H1 (cell line): ENCODE measurements around the gene KLHL35. TPM values are rescaled to one million over a fixed set of nuclear protein-coding genes. Genes with fewer than 3 reads are reported as not detected.

Experiments
- CTCF ChIA-PET: fragments of 300-600 bp; sonication (Branson Sonifier 250); formaldehyde crosslinking; loops from one replicate; lab custom pipeline; 2021; ENCODE audit not compliant: partially characterized antibody; lab: Charles Lee
- POLR2A ChIA-PET: fragments of 300-600 bp; sonication (Branson Sonifier 250); formaldehyde crosslinking; loops from one replicate; lab custom pipeline; 2021; ENCODE audit warnings: inconsistent platforms; ENCODE audit not compliant: partially characterized antibody; lab: Charles Lee
- DNase-seq, 2 experiments: peaks; one replicate each; pipeline versions ENCODE4 v3.0.0 to v3.0.0-alpha.2; 2010 to 2022; ENCODE audit warnings: low spot score in 2 of 2, low read depth in 1 of 2, mixed read lengths in 1 of 2
- FAIRE-seq: peaks from 2 replicates; lab custom pipeline; 2011; peaks lifted over from hg19 to GRCh38; lab: Jason Lieb, UNC
- H2AFZ ChIP-seq: 2 replicates; pipeline ENCODE4 v1.8.1; 2012; ENCODE audit warnings: low read length, inconsistent platforms
- H2AK5ac ChIP-seq: 2 replicates; pipeline ENCODE4 v1.6.1; 2013; ENCODE audit warnings: low read depth, low read length
- H2BK120ac ChIP-seq: replicated peaks from 2 replicates; pipeline ENCODE3; 2013; ENCODE audit warnings: low read depth, low read length, inconsistent platforms
- H2BK12ac ChIP-seq: 2 replicates; pipeline ENCODE4 v1.6.1; 2013; ENCODE audit warnings: low read depth, low read length
- H2BK15ac ChIP-seq: 2 replicates; pipeline ENCODE4 v1.6.1; 2013; ENCODE audit warnings: low read length
- H2BK20ac ChIP-seq: 2 replicates; pipeline ENCODE4 v1.6.1; 2013; ENCODE audit warnings: low read length
- H2BK5ac ChIP-seq: 2 replicates; pipeline ENCODE4 v1.6.1; 2013; ENCODE audit warnings: low read depth, low read length
- H3K14ac ChIP-seq: 2 replicates; pipeline ENCODE4 v1.6.1; 2013; ENCODE audit warnings: inconsistent platforms; ENCODE audit not compliant: insufficient read length
- H3K18ac ChIP-seq: 2 replicates; pipeline ENCODE4 v1.6.1; 2013; ENCODE audit warnings: low read length; ENCODE audit errors: extremely low read depth
- H3K23ac ChIP-seq: 2 replicates; pipeline ENCODE4 v1.6.1; 2013; ENCODE audit warnings: inconsistent platforms; ENCODE audit not compliant: insufficient read length
- H3K23me2 ChIP-seq: 2 replicates; pipeline ENCODE4 v1.6.1; 2013; ENCODE audit warnings: low read depth, low read length
- H3K27ac ChIP-seq: 2 replicates; pipeline ENCODE4 v1.6.1; 2011; ENCODE audit warnings: low read depth, low read length, inconsistent platforms
- H3K27me3 ChIP-seq, 4 experiments: replicated peaks in 1 of 4; 1 replicate in 1 of 4; 2 replicates in 3 of 4; pipeline versions ENCODE4 v1.6.1 to v1.8.1; 2011 to 2013; ENCODE audit warnings: low read length in 3 of 4, mild to moderate bottlenecking in 3 of 4, inconsistent platforms in 2 of 4, mixed read lengths in 2 of 4, moderate library complexity in 1 of 4; ENCODE audit not compliant: control insufficient read depth in 3 of 4, insufficient read depth in 3 of 4; ENCODE audit errors: extremely low read depth in 1 of 4
- H3K36me3 ChIP-seq, 4 experiments: 2 replicates each; pipeline versions ENCODE4 v1.6.1 to v1.8.1; 2011 to 2013; ENCODE audit warnings: mild to moderate bottlenecking in 4 of 4, low read length in 3 of 4, moderate library complexity in 2 of 4, control low read depth in 1 of 4, inconsistent platforms in 1 of 4; ENCODE audit not compliant: insufficient read depth in 4 of 4, control insufficient read depth in 2 of 4
- H3K4ac ChIP-seq: replicated peaks from 2 replicates; pipeline ENCODE3; 2013; ENCODE audit warnings: low read length, low read depth, mixed read lengths, inconsistent platforms; ENCODE audit not compliant: insufficient read length
- H3K4me1 ChIP-seq, 4 experiments: replicated peaks in 1 of 4; 1 replicate in 1 of 4; 2 replicates in 3 of 4; pipeline versions ENCODE4 v1.6.1 to v1.8.1; 2011 to 2013; ENCODE audit warnings: low read length in 3 of 4, inconsistent platforms in 2 of 4, mixed read lengths in 1 of 4; ENCODE audit not compliant: insufficient read depth in 4 of 4, control insufficient read depth in 3 of 4
- H3K4me2 ChIP-seq, 2 experiments: 2 replicates each; pipeline versions ENCODE4 v1.6.1 to v1.8.1; 2011 to 2013; ENCODE audit warnings: low read depth in 2 of 2, low read length in 2 of 2, control low read depth in 1 of 2, inconsistent platforms in 1 of 2, mild to moderate bottlenecking in 1 of 2; ENCODE audit not compliant: insufficient read depth in 1 of 2
- H3K4me3 ChIP-seq, 4 experiments: fragments of 200-600, 300-600 bp in 1 of 4; sonication (generic), shearing (Covaris generic), sonication (Bioruptor Twin) in 1 of 4; 2 replicates each; pipeline versions ENCODE4 v1.5.1 to v1.8.1; 2011 to 2016; ENCODE audit warnings: low read length in 4 of 4, low read depth in 3 of 4, control low read depth in 2 of 4, inconsistent platforms in 2 of 4, mild to moderate bottlenecking in 2 of 4, mixed read lengths in 1 of 4, moderate library complexity in 1 of 4; ENCODE audit not compliant: insufficient read depth in 2 of 4; ENCODE audit errors: extremely low read depth in 1 of 4
- H3K56ac ChIP-seq: replicated peaks from 2 replicates; pipeline ENCODE3; 2013; ENCODE audit warnings: low read depth, mild to moderate bottlenecking, mixed read lengths, low read length, inconsistent platforms; ENCODE audit not compliant: insufficient read length
- H3K79me1 ChIP-seq: 2 replicates; pipeline ENCODE4 v1.6.1; 2013; ENCODE audit warnings: low read depth, low read length, control low read depth
- H3K79me2 ChIP-seq, 2 experiments: 2 replicates each; pipeline versions ENCODE4 v1.6.1 to v1.8.1; 2012 to 2013; ENCODE audit warnings: low read length in 2 of 2, mild to moderate bottlenecking in 2 of 2, inconsistent platforms in 1 of 2; ENCODE audit not compliant: insufficient read depth in 2 of 2, control insufficient read depth in 1 of 2
- H3K9ac ChIP-seq, 4 experiments: replicated peaks in 1 of 4; 1 replicate in 1 of 4; 2 replicates in 3 of 4; pipeline versions ENCODE4 v1.6.1 to v1.8.1; 2011 to 2013; ENCODE audit warnings: low read depth in 3 of 4, low read length in 3 of 4, control low read depth in 2 of 4, mild to moderate bottlenecking in 2 of 4, moderate library complexity in 2 of 4, inconsistent platforms in 1 of 4; ENCODE audit errors: extremely low read depth in 1 of 4
- H3K9me3 ChIP-seq, 2 experiments: 2 replicates each; pipeline versions ENCODE4 v1.6.1 to v1.8.1; 2012 to 2013; ENCODE audit warnings: mild to moderate bottlenecking in 2 of 2, moderate library complexity in 2 of 2, control low read depth in 1 of 2, inconsistent platforms in 1 of 2, low read depth in 1 of 2, low read length in 1 of 2, mixed read lengths in 1 of 2; ENCODE audit not compliant: insufficient read depth in 2 of 2
- H4K20me1 ChIP-seq, 2 experiments: replicated peaks in 1 of 2; 2 replicates each; pipeline versions ENCODE3 to v1.8.1; 2011 to 2013; ENCODE audit warnings: inconsistent platforms in 2 of 2, low read length in 2 of 2, mild to moderate bottlenecking in 1 of 2; ENCODE audit not compliant: insufficient read depth in 2 of 2, control insufficient read depth in 1 of 2
- H4K5ac ChIP-seq: 2 replicates; pipeline ENCODE4 v1.6.1; 2013; ENCODE audit warnings: low read length, low read depth, mixed read lengths, inconsistent platforms; ENCODE audit not compliant: insufficient read length
- H4K8ac ChIP-seq: 2 replicates; pipeline ENCODE4 v1.8.0; 2013; ENCODE audit warnings: mild to moderate bottlenecking, moderate library complexity, low read length, inconsistent platforms; ENCODE audit not compliant: insufficient read depth; ENCODE audit errors: extremely low read depth
- H4K91ac ChIP-seq: replicated peaks from 2 replicates; pipeline ENCODE3; 2013; ENCODE audit warnings: low read length, mixed read lengths, inconsistent platforms; ENCODE audit not compliant: insufficient read length
- CBX8 ChIP-seq: fragments of 300-800, 300-1000 bp; sonication (generic); IDR thresholded peaks from 2 replicates; pipeline ENCODE4 v1.7.1; 2016; ENCODE audit warnings: low read depth, low read length, borderline replicate concordance
- GABPA ChIP-seq: IDR thresholded peaks from 2 replicates; pipeline ENCODE4 v1.6.1; 2011; ENCODE audit warnings: mild to moderate bottlenecking, low read length, moderate library complexity, borderline replicate concordance; ENCODE audit not compliant: insufficient read depth
- HDAC2 ChIP-seq, 2 experiments: fragments of 300-600 bp in 1 of 2; sonication (generic) in 1 of 2; IDR thresholded peaks; 2 replicates each; pipeline ENCODE4 v1.6.1; 2011 to 2012; ENCODE audit warnings: low read depth in 2 of 2, low read length in 2 of 2, mild to moderate bottlenecking in 2 of 2, moderate library complexity in 2 of 2, borderline replicate concordance in 1 of 2, inconsistent platforms in 1 of 2
- HDAC6 ChIP-seq: IDR thresholded peaks from one replicate; pipeline ENCODE4 v1.7.1; 2012; ENCODE audit warnings: low read depth, mild to moderate bottlenecking, inconsistent platforms, low read length, moderate library complexity
- JUND ChIP-seq: IDR thresholded peaks from 2 replicates; pipeline ENCODE4 v1.6.1; 2011; ENCODE audit warnings: mild to moderate bottlenecking, improper control_type of control experiment, low read length
- MAFK ChIP-seq: IDR thresholded peaks from 2 replicates; pipeline ENCODE4 v1.6.1; 2012; ENCODE audit warnings: low read depth, mild to moderate bottlenecking, improper control_type of control experiment, low read length
- NANOG ChIP-seq: IDR thresholded peaks from 2 replicates; pipeline ENCODE4 v1.6.1; 2011; ENCODE audit warnings: low read length, low read depth, mild to moderate bottlenecking, inconsistent platforms; ENCODE audit not compliant: insufficient read depth, poor library complexity, severe bottlenecking
- RAD21 ChIP-seq, 2 experiments: IDR thresholded peaks in 1 of 2; conservative IDR thresholded peaks in 1 of 2; 2 replicates each; pipeline ENCODE4 v1.6.1; 2011; ENCODE audit warnings: low read depth in 2 of 2, low read length in 2 of 2, improper control_type of control experiment in 1 of 2, inconsistent platforms in 1 of 2, mild to moderate bottlenecking in 1 of 2, moderate library complexity in 1 of 2
- RBBP5 ChIP-seq: IDR thresholded peaks from 2 replicates; pipeline ENCODE4 v1.7.1; 2012; ENCODE audit warnings: low read depth, mild to moderate bottlenecking, inconsistent platforms, low read length, moderate library complexity, borderline replicate concordance
- WGBS, 2 experiments: shearing (Covaris generic) in 1 of 2; methylation state at CpG; one replicate each; pipeline versions ENCODE4 v1.1.6 to v1.1.7; 2013 to 2015; ENCODE audit warnings: low lambda C conversion rate in 2 of 2, mixed read lengths in 2 of 2, inconsistent platforms in 1 of 2, low coverage in 1 of 2, missing lambda C conversion rate in 1 of 2; ENCODE audit not compliant: insufficient replicate concordance in 2 of 2, insufficient coverage in 1 of 2, insufficient read length in 1 of 2; ENCODE audit errors: extremely low coverage in 1 of 2, missing lambda C conversion rate in 1 of 2; 5-methylcytosine and 5-hydroxymethylcytosine counted together
- polyA plus RNA-seq, 7 experiments: library from polyadenylated mRNA; depleted of rRNA in 3 of 7; stranded (reverse) in 5 of 7; unstranded in 2 of 7; fragments of >200 nt in 5 of 7; fragments of 200-250 nt in 2 of 7; gene quantifications; 1 replicate in 5 of 7; 2 replicates in 1 of 7; 4 replicates in 1 of 7; pipeline versions ENCODE4 v1.2.1 to v1.2.3, GENCODE V29; 2011 to 2013; ENCODE audit warnings: missing spikeins in 2 of 7, mixed read lengths in 2 of 7
- total RNA-seq: library from RNA; stranded (reverse); fragmentation: NEBNext Ultra II Directional; extraction: Animal tissue kit (Norgen Biotek cat#: 25700); gene quantifications from 2 replicates; pipeline ENCODE4 v1.2.1, GENCODE V29; 2021

Gene KLHL35
- total and polyA plus RNA-seq, 2 of the 8 experiments (the other 6 are each of a cell fraction or from before 2014, with no cell fraction given): 0.35 to 0.41 TPM

DNA sequence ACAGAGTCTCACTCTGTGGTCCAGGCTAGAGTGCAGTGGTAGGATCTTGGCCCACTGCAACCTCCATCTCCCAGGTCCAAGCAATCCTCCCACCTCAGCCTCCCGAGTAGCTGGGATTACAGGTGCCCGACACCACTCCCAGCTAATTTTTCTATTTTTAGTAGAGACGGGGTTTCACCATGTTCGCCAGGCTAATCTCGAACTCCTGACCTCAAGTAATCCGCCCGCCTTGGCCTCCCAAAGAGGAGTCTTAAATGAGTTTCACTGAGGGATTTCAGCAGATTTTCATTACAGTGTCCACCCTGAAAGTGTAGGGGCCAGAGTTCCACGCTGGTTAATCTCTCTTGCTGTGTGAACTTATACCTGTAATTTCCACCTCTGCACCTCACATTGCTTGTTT lies 34.1 kb downstream of the KLHL35 start:
- no peak overlapping the region for H3K56ac ChIP-seq
- H3K4ac ChIP-seq: no peak overlapping the region
- peaks cover 25 to 38% (median 33%) of the 10 kb centered on the region in 4 experiments for H3K36me3 ChIP-seq
- no peak overlapping the region for H2BK12ac ChIP-seq
- 68% methylated on average over 8 of the region's 8 CpGs; no CpG with 5 or more reads in 1 of the 2 experiments for WGBS, 2 experiments
- no peak overlapping the region for H3K27ac ChIP-seq
- TF ChIP-seq CBX8: no peak
- TF ChIP-seq RBBP5: no peak
- TF ChIP-seq NANOG: no peak
- TF ChIP-seq RAD21 (IDR thresholded peaks at IDR 0.05 in 1 of 2, conservative IDR thresholded peaks at IDR 0.05 in 1 of 2; ENCODE audit: low read depth in 2 of 2, low read length in 2 of 2): no peak
- TF ChIP-seq GABPA: no peak
- no peak for TF ChIP-seq MAFK
- no peak for TF ChIP-seq JUND
- TF ChIP-seq HDAC2 (IDR thresholded peaks at IDR 0.05; ENCODE audit: borderline replicate concordance in 1 of 2, low read depth in 2 of 2, low read length in 2 of 2): no peak
- no peak for TF ChIP-seq HDAC6
- H3K14ac ChIP-seq: no peak overlapping the region
- no peak overlapping the region for H2BK120ac ChIP-seq
- peaks cover 7% of the 10 kb centered on the region for H3K23me2 ChIP-seq
- H3K4me1 ChIP-seq: peaks cover 0 to 9% (median 4%) of the 10 kb centered on the region in 4 experiments; a peak in 6 of 7 replicates
- H3K18ac ChIP-seq: no peak overlapping the region
- POLR2A ChIA-PET: interaction anchor here (1.0 to 20.0 kb wide), 8 partner anchors 4 to 129 kb away, joined by 5 to 570 read pairs (median 22); partner anchors contain the start of genes GDPD5, KLHL35 and RPS3
- no peak overlapping the region for H4K8ac ChIP-seq
- peak overlapping the region in 1 of 4 experiments; percentile 98; a peak in 1 of 8 replicates for H3K4me3 ChIP-seq
- no peak overlapping the region for H2BK20ac ChIP-seq
- peaks cover 29 to 46% of the 10 kb centered on the region in 2 experiments for H3K79me2 ChIP-seq
- H4K91ac ChIP-seq: no peak overlapping the region
- peaks cover 25 to 32% of the 10 kb centered on the region in 2 experiments for H4K20me1 ChIP-seq
- no peak overlapping the region for H2AK5ac ChIP-seq
- no peak overlapping the region for H2BK5ac ChIP-seq
- H2AFZ ChIP-seq: no peak overlapping the region
- DNase-seq: no peak
- H3K4me2 ChIP-seq: no peak overlapping the region; a peak in 1 of 4 replicates
- CTCF ChIA-PET: interaction anchor here (1.3 to 4.5 kb wide), 5 partner anchors 9 to 27 kb away, joined by 5 to 20 read pairs (median 12); no protein-coding TSS in a partner anchor
- no peak overlapping the region for H4K5ac ChIP-seq
- H3K79me1 ChIP-seq: peaks cover 8% of the 10 kb centered on the region; the same call in 1 of the 2 replicates
- no peak overlapping the region for H2BK15ac ChIP-seq
- no peak overlapping the region for H3K23ac ChIP-seq
- no peak for FAIRE-seq
- H3K9ac ChIP-seq: no peak overlapping the region
- no peaks in the 10 kb centered on the region for H3K27me3 ChIP-seq
- H3K9me3 ChIP-seq: no peaks in the 10 kb centered on the region
